ENCODE measurements around the gene GLP2R.
A peak's percentile ranks its signal among the peaks of the same experiment; 100 is the strongest.

GRCh38 chr17:9824094-9824493, 1.6 kb upstream of the GLP2R start:
- TF ChIP-seq CTCF (IDR thresholded peaks at IDR 0.05) (peak; percentile 39; the same call in 1 of the 2 replicates), REST (IDR thresholded peaks at IDR 0.05; ENCODE audit: insufficient read depth in 1 of 2, low read depth in 2 of 2, low read length in 1 of 2) (no peak), POLR2AphosphoS5 (IDR thresholded peaks at IDR 0.05; ENCODE audit: low read depth, low read length) (no peak), TCF7L2 (IDR thresholded peaks at IDR 0.05; ENCODE audit: low read depth, low read length) (no peak), SIN3A (IDR thresholded peaks at IDR 0.05; ENCODE audit: borderline replicate concordance, insufficient read depth, low read depth, low read length) (no peak)

All from Panc1 (cell line).